Measurements from ENCODE around the gene RALGAPA1. TPM values are rescaled to one million over a fixed set of nuclear protein-coding genes. Genes with fewer than 3 reads are reported as not detected.

The RALGAPA1 gene
- total and polyA plus RNA-seq, 9 of the 15 experiments (the other 6 are each of a cell fraction or from before 2014, with no cell fraction given), result 2.5 to 16.3 (median 6.2) TPM

- no peak for TF ChIP-seq PCBP2 (IDR thresholded peaks at IDR 0.05; ENCODE audit: low read depth, low read length, poor library complexity, severe bottlenecking)
- no peak for TF ChIP-seq MCM7 (IDR thresholded peaks at IDR 0.05)
- TF ChIP-seq PBX2 (CRISPR knock-in tag; IDR thresholded peaks at IDR 0.05; ENCODE audit: low read depth), result no peak
- TF ChIP-seq PBX2 (tag; conservative IDR thresholded peaks at IDR 0.05; ENCODE audit: low read depth), result no peak
- TF ChIP-seq ZNF668 (CRISPR knock-in tag; IDR thresholded peaks at IDR 0.05), result no peak
- TF ChIP-seq ZNF445 (CRISPR knock-in tag; IDR thresholded peaks at IDR 0.05; ENCODE audit: low read depth), result no peak
These were observed 1.7 kb downstream of the RALGAPA1 start (continued) for GRCh38 chr14:35807131-35807961.

Measured in K562 (cell line).